Uterus (tissue), 2 donors: ENCODE measurements around the gene RPS13.

Experiments
- CTCF ChIP-seq, 4 experiments: fragments of 200-600 bp in 2 of 4; fragments of 450-650 bp in 2 of 4; sonication (generic) in 2 of 4; IDR thresholded peaks; one replicate each; pipeline ENCODE4 v1.5.1; 2016 to 2019; ENCODE audit warnings: antibody characterized with exemption in 4 of 4, mild to moderate bottlenecking in 2 of 4, moderate library complexity in 1 of 4
- POLR2A ChIP-seq, 2 donors: fragments of 450-650 bp; IDR thresholded peaks; one replicate each; pipeline ENCODE4 v1.6.1; 2016; ENCODE audit warnings: antibody characterized with exemption in 2 of 2, mild to moderate bottlenecking in 1 of 2, moderate library complexity in 1 of 2

- TF ChIP-seq CTCF (IDR thresholded peaks at IDR 0.05) (no peak), POLR2A (IDR thresholded peaks at IDR 0.05) (no peak)
Observed at GRCh38 chr11:17026487-17027082, 50.9 kb downstream of the RPS13 start.
